IPS-18a (cell line): Measurements from ENCODE around the gene IPO5.

Experiments used
- H3K27ac ChIP-seq: one replicate; pipeline ENCODE4 v1.5.1; 2013; ENCODE audit warnings: low read length
- H3K27me3 ChIP-seq: one replicate; pipeline ENCODE4 v1.6.1; 2013; ENCODE audit warnings: mild to moderate bottlenecking, low read length; ENCODE audit not compliant: control insufficient read depth, insufficient read depth
- H3K36me3 ChIP-seq: one replicate; pipeline ENCODE4 v1.6.1; 2013; ENCODE audit warnings: low read depth, low read length; ENCODE audit not compliant: control insufficient read depth
- H3K4me1 ChIP-seq: one replicate; pipeline ENCODE4 v1.6.1; 2013; ENCODE audit warnings: low read depth, low read length; ENCODE audit not compliant: control insufficient read depth
- H3K4me3 ChIP-seq: one replicate; pipeline ENCODE4 v1.5.1; 2013; ENCODE audit warnings: low read length
- H3K9ac ChIP-seq: one replicate; pipeline ENCODE4 v1.6.1; 2013; ENCODE audit warnings: mild to moderate bottlenecking, low read length, moderate library complexity
- H3K9me3 ChIP-seq: one replicate; pipeline ENCODE4 v1.6.1; 2013; ENCODE audit warnings: low read depth, low read length; ENCODE audit not compliant: control insufficient read depth

IPO5 gene

DNA sequence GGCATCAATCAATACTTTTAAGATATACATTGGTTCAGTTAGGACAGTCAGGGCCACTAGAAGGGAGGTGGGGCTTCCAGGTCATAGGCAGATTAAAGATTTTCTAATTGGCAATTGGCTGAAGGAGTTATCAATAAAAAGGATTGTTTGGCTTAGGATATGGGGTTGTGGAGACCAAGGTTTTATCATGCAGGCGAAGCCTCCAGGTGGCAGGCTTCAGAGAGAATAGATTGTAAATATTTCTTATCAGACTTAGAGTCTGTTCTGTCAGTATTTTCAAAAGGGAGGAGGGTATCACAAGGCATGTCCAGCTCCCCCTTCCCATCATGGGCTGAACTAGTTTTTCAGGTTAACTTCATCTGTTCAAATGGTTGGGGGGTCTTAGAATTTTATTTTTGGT, 112.0 kb downstream of the IPO5 start:
- Histone ChIP-seq H3K27ac (no peak overlapping the region), H3K9me3 (no peaks in the 10 kb centered on the region), H3K9ac (no peak overlapping the region), H3K4me1 (peaks cover 15% of the 10 kb centered on the region), H3K4me3 (no peak overlapping the region), H3K27me3 (no peaks in the 10 kb centered on the region), H3K36me3 (no peaks in the 10 kb centered on the region)

DNA sequence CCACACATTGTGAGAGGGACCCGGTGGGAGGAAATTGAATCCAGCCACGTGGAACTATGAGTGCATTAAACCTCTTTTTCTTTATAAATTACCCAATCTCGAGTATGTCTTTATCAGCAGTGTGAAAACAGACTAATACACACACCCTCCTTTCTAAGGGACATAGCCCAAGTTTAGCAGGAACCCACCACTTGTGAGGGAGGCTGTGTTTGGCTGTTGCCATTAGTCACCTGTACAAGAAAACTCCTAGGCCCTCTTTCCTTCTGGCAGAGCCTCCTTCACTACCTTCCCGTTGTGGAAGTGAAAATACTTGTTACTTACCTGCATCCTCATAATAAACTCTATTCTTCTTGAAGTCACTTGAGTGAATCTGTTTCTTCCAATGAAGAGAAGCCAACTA, 113.2 kb downstream of the IPO5 start:
- Histone ChIP-seq H3K9me3 (no peaks in the 10 kb centered on the region), H3K4me3 (no peak overlapping the region), H3K27me3 (no peaks in the 10 kb centered on the region), H3K36me3 (no peaks in the 10 kb centered on the region), H3K9ac (no peak overlapping the region), H3K4me1 (peaks cover 7% of the 10 kb centered on the region), H3K27ac (no peak overlapping the region)

DNA sequence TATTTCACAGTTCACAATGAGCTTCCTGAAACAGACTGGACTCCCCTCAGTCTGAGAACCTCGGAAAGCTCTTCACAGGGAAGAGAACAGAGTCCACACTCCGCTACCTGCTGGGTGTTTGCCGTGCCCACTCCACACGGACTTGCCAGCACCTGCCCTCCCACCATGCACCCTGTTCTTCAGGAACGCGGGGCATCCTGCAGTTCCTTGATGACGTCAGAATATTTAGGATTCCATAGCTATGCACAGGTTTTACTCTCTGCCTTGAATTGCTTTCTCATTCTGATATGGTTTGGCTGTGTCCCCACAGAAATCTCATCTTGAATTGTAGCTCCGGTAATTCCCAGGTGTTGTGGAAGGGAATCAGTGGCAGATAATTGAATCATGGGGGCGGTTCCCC, 115.0 kb downstream of the IPO5 start:
- no peaks in the 10 kb centered on the region for H3K9me3 ChIP-seq
- H3K4me1 ChIP-seq: peaks cover 3% of the 10 kb centered on the region
- no peaks in the 10 kb centered on the region for H3K27me3 ChIP-seq
- no peak overlapping the region for H3K9ac ChIP-seq
- H3K4me3 ChIP-seq: no peak overlapping the region
- H3K36me3 ChIP-seq: no peaks in the 10 kb centered on the region
- no peak overlapping the region for H3K27ac ChIP-seq

DNA sequence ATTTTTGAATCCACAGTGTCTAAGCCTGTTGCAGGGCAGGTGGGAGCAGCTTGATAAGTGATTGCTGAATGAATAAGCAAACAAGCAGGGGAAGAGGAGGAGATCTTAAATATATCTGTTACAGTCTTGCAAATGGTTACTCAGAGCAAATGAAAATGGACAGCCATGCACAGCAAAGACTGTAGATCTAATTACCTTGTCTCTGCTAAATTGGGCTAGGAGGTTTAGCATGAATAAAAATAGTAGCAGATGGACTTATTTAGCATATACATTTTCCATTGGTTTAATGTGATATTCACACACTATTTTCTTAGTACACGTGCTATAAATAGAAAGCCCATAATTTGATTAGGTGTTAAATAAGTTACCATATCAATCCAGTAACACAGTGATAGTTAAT, 116.5 kb downstream of the IPO5 start:
- Histone ChIP-seq H3K4me1 (peaks cover 3% of the 10 kb centered on the region), H3K27ac (no peak overlapping the region), H3K36me3 (no peaks in the 10 kb centered on the region), H3K27me3 (no peaks in the 10 kb centered on the region), H3K4me3 (no peak overlapping the region), H3K9me3 (no peaks in the 10 kb centered on the region), H3K9ac (no peak overlapping the region)

DNA sequence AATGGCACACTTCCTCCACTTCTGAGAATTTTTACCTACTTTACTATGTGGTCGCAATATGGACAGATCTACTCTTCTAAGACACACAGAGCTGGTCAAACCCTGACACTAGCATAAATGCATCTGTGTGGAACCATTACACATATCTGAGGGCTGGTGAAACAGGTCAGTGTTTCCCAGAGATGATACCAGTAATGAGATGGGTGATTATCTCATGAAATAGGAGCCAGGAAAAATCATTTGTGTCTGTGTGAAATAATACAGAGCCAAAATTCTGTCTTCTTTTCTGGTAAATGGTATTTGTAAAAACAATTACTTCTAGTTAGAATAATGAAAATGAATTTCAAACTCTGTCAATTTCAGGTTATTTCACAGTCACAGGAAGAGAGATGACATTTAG, 117.8 kb downstream of the IPO5 start:
- H3K9me3 ChIP-seq: no peaks in the 10 kb centered on the region
- no peak overlapping the region for H3K4me3 ChIP-seq
- no peaks in the 10 kb centered on the region for H3K27me3 ChIP-seq
- H3K27ac ChIP-seq: no peak overlapping the region
- no peaks in the 10 kb centered on the region for H3K36me3 ChIP-seq
- peaks cover 3% of the 10 kb centered on the region for H3K4me1 ChIP-seq
- no peak overlapping the region for H3K9ac ChIP-seq

DNA sequence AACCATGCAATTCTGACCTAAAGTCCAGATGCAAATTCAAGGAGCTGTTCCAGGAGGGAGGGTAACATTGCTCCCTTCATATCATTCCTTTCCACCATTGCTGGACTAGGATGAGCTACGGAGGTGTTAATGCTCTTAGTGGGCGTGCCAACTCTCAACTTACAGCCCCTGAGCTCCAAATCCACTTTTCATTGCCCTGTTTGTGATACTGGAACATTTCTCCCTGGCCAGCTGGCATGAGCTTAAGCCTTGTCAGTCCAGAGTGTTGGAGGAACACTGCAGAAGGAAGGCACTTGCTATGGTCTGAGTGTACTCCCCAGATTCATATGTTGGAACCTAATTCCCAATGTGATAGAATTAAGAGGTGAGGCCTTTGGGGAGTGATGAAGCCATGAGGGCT, 119.0 kb downstream of the IPO5 start:
- no peak overlapping the region for H3K27ac ChIP-seq
- H3K9me3 ChIP-seq: no peaks in the 10 kb centered on the region
- no peak overlapping the region for H3K9ac ChIP-seq
- peaks cover 3% of the 10 kb centered on the region for H3K4me1 ChIP-seq
- H3K36me3 ChIP-seq: no peaks in the 10 kb centered on the region
- no peaks in the 10 kb centered on the region for H3K27me3 ChIP-seq
- H3K4me3 ChIP-seq: no peak overlapping the region
